Suppressor macrophage treated with lipopolysaccharide for 4 hours (primary cell): ENCODE data around the gene MRPL37.

Experiments
- DNase-seq: peaks from one replicate; pipeline ENCODE4 v3.0.0-alpha.2; 2020

MRPL37 gene

GRCh38 chr1:54241364-54241763, 41.4 kb downstream of the MRPL37 start:
- no peak for DNase-seq

GRCh38 chr1:54243022-54243421, 43.1 kb downstream of the MRPL37 start:
- no peak for DNase-seq

- no peak for DNase-seq
These were observed 44.7 kb downstream of the MRPL37 start for GRCh38 chr1:54244655-54245054.

GRCh38 chr1:54245501-54245900, 45.5 kb downstream of the MRPL37 start:
- no peak for DNase-seq

- no peak for DNase-seq
These were observed 46.3 kb downstream of the MRPL37 start for GRCh38 chr1:54246116-54246721.

- DNase-seq = no peak
These were observed 48.0 kb downstream of the MRPL37 start for GRCh38 chr1:54247863-54248515.

- no peak for DNase-seq
These were observed 49.0 kb downstream of the MRPL37 start for GRCh38 chr1:54248966-54249365.

- DNase-seq = peak; percentile 65
These were observed 50.0 kb downstream of the MRPL37 start for GRCh38 chr1:54249819-54250435.

GRCh38 chr1:54250670-54251069, 50.7 kb downstream of the MRPL37 start:
- DNase-seq = no peak

- DNase-seq = no peak
These were observed 52.5 kb downstream of the MRPL37 start for GRCh38 chr1:54252371-54252936.

GRCh38 chr1:54253480-54253879, 53.5 kb downstream of the MRPL37 start:
- DNase-seq = peak; percentile 36

GRCh38 chr1:54254055-54254454, 54.1 kb downstream of the MRPL37 start:
- no peak for DNase-seq

GRCh38 chr1:54255026-54255702, 55.2 kb downstream of the MRPL37 start:
- no peak for DNase-seq

GRCh38 chr1:54256522-54257345, 56.8 kb downstream of the MRPL37 start:
- DNase-seq = no peak

GRCh38 chr1:54257346-54257620, 57.3 kb downstream of the MRPL37 start:
- no peak for DNase-seq

- DNase-seq = no peak
These were observed 57.9 kb downstream of the MRPL37 start for GRCh38 chr1:54257876-54258275.

- DNase-seq = no peak
These were observed 59.7 kb downstream of the MRPL37 start for GRCh38 chr1:54259546-54260140.

- no peak for DNase-seq
These were observed 60.8 kb downstream of the MRPL37 start for GRCh38 chr1:54260810-54261209.

- no peak for DNase-seq
These were observed 62.3 kb downstream of the MRPL37 start for GRCh38 chr1:54262244-54262643.

GRCh38 chr1:54263601-54264226, 63.7 kb downstream of the MRPL37 start:
- DNase-seq = no peak

- DNase-seq = no peak
These were observed 65.2 kb downstream of the MRPL37 start for GRCh38 chr1:54265126-54265525.

GRCh38 chr1:54265659-54266058, 65.7 kb downstream of the MRPL37 start:
- DNase-seq = no peak
